NCI-H2081 (cell line): ENCODE measurements around the gene ABHD3.
"Not testable (repeated sequence)": the region's sequence is repeated elsewhere in the genome, so short reads cannot be mapped to it uniquely, and the experiment has no call there.

Experiments
- DNase-seq, 2 experiments: peaks; one replicate each; lab custom pipeline; 2025; lab: John Stamatoyannopoulos, UW

The ABHD3 gene

GRCh38 chr18:21703241-21703820 is 1.2 kb downstream of the ABHD3 start:
- peak in 1 of 2 experiments; percentile 36 for DNase-seq

- no peak for DNase-seq
These were observed 2.0 kb downstream of the ABHD3 start for GRCh38 chr18:21702602-21703001.

- no peak for DNase-seq
These were observed 3.0 kb downstream of the ABHD3 start for GRCh38 chr18:21701621-21702020.

- DNase-seq = no peak
These were observed 4.0 kb downstream of the ABHD3 start for GRCh38 chr18:21700528-21701075.

- no peak for DNase-seq
These were observed 11.3 kb downstream of the ABHD3 start for GRCh38 chr18:21693322-21693721.

- DNase-seq = no peak
These were observed 14.8 kb downstream of the ABHD3 start for GRCh38 chr18:21689736-21690135.

- no peak for DNase-seq
These were observed 18.1 kb downstream of the ABHD3 start for GRCh38 chr18:21686282-21687105.

GRCh38 chr18:21685556-21685981 is 19.0 kb downstream of the ABHD3 start:
- not testable (repeated sequence) for DNase-seq

GRCh38 chr18:21684731-21685130 is 19.8 kb downstream of the ABHD3 start:
- DNase-seq = no peak

- no peak for DNase-seq
These were observed 22.1 kb downstream of the ABHD3 start for GRCh38 chr18:21682371-21683051.

GRCh38 chr18:21680161-21680560 is 24.4 kb downstream of the ABHD3 start:
- DNase-seq = no peak

- DNase-seq = no peak
These were observed 25.7 kb downstream of the ABHD3 start for GRCh38 chr18:21678859-21679258.

GRCh38 chr18:21675354-21675753 is 29.2 kb downstream of the ABHD3 start:
- DNase-seq = not testable (repeated sequence)

GRCh38 chr18:21672521-21673267 is 31.9 kb downstream of the ABHD3 start:
- peak in 1 of 2 experiments; percentile 15 for DNase-seq

- peak in 1 of 2 experiments; percentile 25 for DNase-seq
These were observed 34.8 kb downstream of the ABHD3 start for GRCh38 chr18:21669736-21670285.

- DNase-seq = no peak
These were observed 40.5 kb downstream of the ABHD3 start for GRCh38 chr18:21664069-21664468.

- peak in 1 of 2 experiments; percentile 2 for DNase-seq
These were observed 41.0 kb downstream of the ABHD3 start for GRCh38 chr18:21663578-21663977.

GRCh38 chr18:21662581-21662980 is 42.0 kb downstream of the ABHD3 start:
- no peak for DNase-seq

GRCh38 chr18:21660078-21660477 is 44.5 kb downstream of the ABHD3 start:
- DNase-seq = no peak

GRCh38 chr18:21656402-21656801 is 48.2 kb downstream of the ABHD3 start:
- no peak for DNase-seq

- DNase-seq = no peak
These were observed 51.2 kb downstream of the ABHD3 start for GRCh38 chr18:21653361-21653760.

- DNase-seq = no peak
These were observed 52.5 kb downstream of the ABHD3 start for GRCh38 chr18:21652073-21652472.
